K562 (cell line): Measurements from ENCODE around the gene ASB15.

Experiments
- ATF3 ChIP-seq, 2 experiments: fragments of 450-650 bp in 1 of 2; sonication (generic) in 1 of 2; formaldehyde crosslinking in 1 of 2; IDR thresholded peaks in 1 of 2; conservative IDR thresholded peaks in 1 of 2; 2 replicates each; pipeline versions ENCODE4 v1.6.1 to v1.8.1; 2016 to 2023; ENCODE audit warnings: mild to moderate bottlenecking in 2 of 2, moderate library complexity in 2 of 2, inconsistent platforms in 1 of 2, missing genetic modification reagents in 1 of 2
- CTCF ChIP-seq, 3 experiments: IDR thresholded peaks in 2 of 3; conservative IDR thresholded peaks in 1 of 3; 2 replicates each; pipeline ENCODE4 v1.5.1; 2011 to 2012; ENCODE audit warnings: low read length in 3 of 3, mild to moderate bottlenecking in 3 of 3, control low read depth in 2 of 3, improper control_type of control experiment in 1 of 3, inconsistent platforms in 1 of 3, low read depth in 1 of 3, mixed read lengths in 1 of 3, moderate library complexity in 1 of 3; ENCODE audit not compliant: insufficient read depth in 2 of 3
- IRF9 ChIP-seq: fragments of 450-650 bp; IDR thresholded peaks from 2 replicates; pipeline ENCODE4 v1.6.1; 2016; ENCODE audit warnings: missing biosample characterization, missing genetic modification characterization
- KLF6 ChIP-seq: fragments of 250-450 bp; sonication (Bioruptor Pico); IDR thresholded peaks from 2 replicates; pipeline ENCODE4 v1.4.0; 2020; ENCODE audit warnings: mild to moderate bottlenecking, moderate library complexity, borderline replicate concordance
- NFIC ChIP-seq: fragments of 450-650 bp; IDR thresholded peaks from 2 replicates; pipeline ENCODE4 v1.6.1; 2017; ENCODE audit warnings: mild to moderate bottlenecking, inconsistent platforms
- POLR2AphosphoS2 ChIP-seq: IDR thresholded peaks from 2 replicates; pipeline ENCODE4 v1.6.1; 2012; ENCODE audit warnings: low read length, improper control_type of control experiment
- RBM15 ChIP-seq: fragments of 200-400 bp; formaldehyde crosslinking; IDR thresholded peaks from 2 replicates; pipeline ENCODE4 v1.6.1; 2018; ENCODE audit warnings: mild to moderate bottlenecking, low read length, moderate library complexity; ENCODE audit not compliant: insufficient read depth
- SIN3A ChIP-seq, 2 experiments: fragments of 150-350 bp in 1 of 2; IDR thresholded peaks; 2 replicates each; pipeline ENCODE4 v1.6.1; 2011 to 2016; ENCODE audit warnings: borderline replicate concordance in 2 of 2, low read depth in 2 of 2, low read length in 2 of 2, mild to moderate bottlenecking in 2 of 2, moderate library complexity in 2 of 2; ENCODE audit not compliant: control insufficient read depth in 1 of 2
- SPI1 ChIP-seq: IDR thresholded peaks from 2 replicates; pipeline ENCODE4 v1.6.1; 2011; ENCODE audit warnings: low read depth, low read length, control low read depth, borderline replicate concordance
- ZNF592 ChIP-seq: fragments of 450-650 bp; IDR thresholded peaks from 2 replicates; pipeline ENCODE4 v1.6.1; 2017; ENCODE audit warnings: antibody characterized with exemption, mild to moderate bottlenecking

- TF ChIP-seq CTCF (IDR thresholded peaks at IDR 0.05 in 2 of 3, conservative IDR thresholded peaks at IDR 0.05 in 1 of 3; ENCODE audit: insufficient read depth in 2 of 3, low read depth in 1 of 3, low read length in 3 of 3) (no peak), IRF9 (tag) (no peak), ATF3 (IDR thresholded peaks at IDR 0.05) (no peak), ATF3 (CRISPR knock-in tag; conservative IDR thresholded peaks at IDR 0.05) (no peak), KLF6 (CRISPR knock-in tag) (no peak), RBM15 (no peak), SIN3A (IDR thresholded peaks at IDR 0.05; ENCODE audit: borderline replicate concordance in 2 of 2, control insufficient read depth in 1 of 2, low read depth in 2 of 2, low read length in 2 of 2) (no peak), SPI1 (no peak), ZNF592 (no peak), POLR2AphosphoS2 (no peak), NFIC (no peak)
These were observed 73.0 kb downstream of the ASB15 start for GRCh38 chr7:123674399-123675180.
